Psoas muscle (tissue), 8 donors: ENCODE results near the gene RAPGEF3. TPM values are rescaled to one million over a fixed set of nuclear protein-coding genes. Genes with fewer than 3 reads are reported as not detected.
A peak's percentile ranks its signal among the peaks of the same experiment; 100 is the strongest.

ENCODE experiments used
- ATAC-seq, 4 donors: fragments of 200-7000 bp; cut with Tn5 transposase; one replicate each; pipeline ENCODE4 v1.9.1; 2020; ENCODE audit warnings: moderate library complexity in 3 of 4, mild to moderate bottlenecking in 2 of 4
- DNase-seq, 2 donors: peaks; one replicate each; pipeline ENCODE4 v3.0.0-alpha.2; 2020
- H3K27ac ChIP-seq: fragments of 200-600 bp; one replicate; pipeline ENCODE4 v1.8.0; 2022
- H3K27me3 ChIP-seq, 3 donors: fragments of 200-600 bp in 1 of 3; one replicate each; pipeline versions ENCODE4 v1.6.1 to v1.8.0; 2013 to 2022; ENCODE audit warnings: low read length in 2 of 3, mild to moderate bottlenecking in 2 of 3, moderate library complexity in 1 of 3; ENCODE audit not compliant: insufficient read depth in 3 of 3
- H3K36me3 ChIP-seq, 2 donors: fragments of 200-600 bp in 1 of 2; one replicate each; pipeline versions ENCODE4 v1.6.1 to v1.8.0; 2013 to 2022; ENCODE audit warnings: low read depth in 1 of 2, mild to moderate bottlenecking in 1 of 2, moderate library complexity in 1 of 2; ENCODE audit not compliant: insufficient read depth in 1 of 2
- H3K4me1 ChIP-seq: fragments of 200-600 bp; one replicate; pipeline ENCODE4 v1.8.0; 2022
- H3K4me3 ChIP-seq: fragments of 200-600 bp; one replicate; pipeline ENCODE4 v1.8.0; 2022; ENCODE audit warnings: mild to moderate bottlenecking
- H3K9me3 ChIP-seq: fragments of 200-600 bp; one replicate; pipeline ENCODE4 v1.8.0; 2022
- WGBS, 3 donors: extraction: QIAGEN DNeasy Blood & Tissue Kit; methylation state at CpG; one replicate each; pipeline versions ENCODE4 v1.1.6 to v1.1.7; 2013; 5-methylcytosine and 5-hydroxymethylcytosine counted together
- intact Hi-C, 2 donors: fragments of 100-400 bp; cut with DNase I; formaldehyde crosslinking; loops; one replicate each; pipeline versions ENCODE4 v1.11.0 to v1.14.2; 2022
- polyA plus RNA-seq, 3 donors: library from polyadenylated mRNA; stranded (reverse); fragments of 200-250 nt; gene quantifications; one replicate each; pipeline ENCODE4 v1.2.3, GENCODE V29; 2013
- total RNA-seq, 4 donors: library from RNA; stranded (reverse); fragmentation: NEBNext Ultra II Directional in 2 of 4; extraction: Animal tissue kit (Norgen Biotek cat#: 25700) in 2 of 4; gene quantifications; one replicate each; pipeline versions ENCODE4 v1.2.1 to v1.2.4, GENCODE V29; 2021 to 2023
- TF ChIP-seq, protein P1 (sequence below): fragments of 200-600 bp; IDR thresholded peaks from one replicate; pipeline ENCODE4 v1.8.0; 2022; ENCODE audit warnings: antibody characterized with exemption
- donor health status: healthy with polysubstance abuse.
- donor health status: DM: no; HTN: no; CAD: no; lungs with moderate emphysema.
- donor health status: Bipolar disorder and iron deficiency.
- donor health status: healthy.
- donor health status: DM: yes; HTN: yes; CAD: no.
- donor health status: DM: no; HTN: no; CAD: no.
- donor health status: DM: no; HTN: no; CAD: no.
- donor health status: DM: yes; HTN: yes; CAD: no.

Gene RAPGEF3
- total and polyA plus RNA-seq, 7 donors: 5.1 to 29.9 (median 14.7) TPM

- H3K27me3 ChIP-seq: no peaks in the 10 kb centered on the region
- peak overlapping the region; percentile 30 for H3K27ac ChIP-seq
- H3K9me3 ChIP-seq: no peaks in the 10 kb centered on the region
- no peak for ATAC-seq
- 66 to 72% (median 66%) methylated on average over 6 to 7 of the region's 7 CpGs for WGBS, 3 donors
- intact Hi-C loops: no loop called here
- TF ChIP-seq, protein P1, sequence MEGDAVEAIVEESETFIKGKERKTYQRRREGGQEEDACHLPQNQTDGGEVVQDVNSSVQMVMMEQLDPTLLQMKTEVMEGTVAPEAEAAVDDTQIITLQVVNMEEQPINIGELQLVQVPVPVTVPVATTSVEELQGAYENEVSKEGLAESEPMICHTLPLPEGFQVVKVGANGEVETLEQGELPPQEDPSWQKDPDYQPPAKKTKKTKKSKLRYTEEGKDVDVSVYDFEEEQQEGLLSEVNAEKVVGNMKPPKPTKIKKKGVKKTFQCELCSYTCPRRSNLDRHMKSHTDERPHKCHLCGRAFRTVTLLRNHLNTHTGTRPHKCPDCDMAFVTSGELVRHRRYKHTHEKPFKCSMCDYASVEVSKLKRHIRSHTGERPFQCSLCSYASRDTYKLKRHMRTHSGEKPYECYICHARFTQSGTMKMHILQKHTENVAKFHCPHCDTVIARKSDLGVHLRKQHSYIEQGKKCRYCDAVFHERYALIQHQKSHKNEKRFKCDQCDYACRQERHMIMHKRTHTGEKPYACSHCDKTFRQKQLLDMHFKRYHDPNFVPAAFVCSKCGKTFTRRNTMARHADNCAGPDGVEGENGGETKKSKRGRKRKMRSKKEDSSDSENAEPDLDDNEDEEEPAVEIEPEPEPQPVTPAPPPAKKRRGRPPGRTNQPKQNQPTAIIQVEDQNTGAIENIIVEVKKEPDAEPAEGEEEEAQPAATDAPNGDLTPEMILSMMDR: no peak
- peak in 1 of 2 donors; percentile 49 for DNase-seq
- peaks cover 78% of the 10 kb centered on the region for H3K4me1 ChIP-seq
- peaks cover 0 to 25% of the 10 kb centered on the region in 2 donors for H3K36me3 ChIP-seq
- H3K4me3 ChIP-seq: no peak overlapping the region
Observed at GRCh38 chr12:47801170-47801903, 42.7 kb upstream of the RAPGEF3 start.

- Histone ChIP-seq H3K27ac (peak overlapping the region; percentile 64), H3K4me3 (no peak overlapping the region)
- TF ChIP-seq, protein P1: no peak
Observed at GRCh38 chr12:47800582-47800981, 41.9 kb upstream of the RAPGEF3 start.

DNA sequence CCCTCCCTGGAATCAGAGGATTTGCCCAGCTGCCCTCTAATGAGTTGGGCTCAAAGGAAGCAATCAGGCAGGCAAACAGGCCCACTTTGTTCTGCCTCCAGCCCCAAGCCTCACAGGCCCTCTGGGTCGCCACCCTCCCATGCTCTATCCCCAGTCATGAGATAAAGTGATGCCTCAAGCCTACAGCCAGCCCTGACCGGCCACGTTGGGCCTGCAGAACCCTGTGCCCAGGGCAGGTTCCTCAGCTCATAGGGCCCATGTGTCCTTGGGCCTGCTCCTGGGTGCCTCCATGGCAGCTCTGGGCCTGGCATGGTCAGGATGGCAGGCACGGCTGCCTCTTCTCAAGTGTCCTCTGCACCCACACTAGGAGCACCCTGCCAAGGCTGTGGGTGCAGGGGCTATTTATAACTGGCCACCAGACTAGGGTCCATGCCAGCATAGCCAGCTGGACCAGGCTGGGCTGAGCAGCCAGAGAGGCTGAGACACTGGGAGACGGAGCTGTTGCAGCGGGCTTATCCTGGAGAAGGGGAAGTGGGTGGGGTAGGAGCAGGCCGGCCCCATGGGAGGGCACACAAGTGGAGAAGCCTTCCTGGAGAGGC, 40.8 kb upstream of the RAPGEF3 start:
- 14 to 27% (median 18%) methylated on average over 7 of the region's 7 CpGs for WGBS, 3 donors
- intact Hi-C loops: no loop called here
- H3K4me3 ChIP-seq: no peak overlapping the region
- TF ChIP-seq, protein P1: no peak
- H3K4me1 ChIP-seq: peaks cover 61% of the 10 kb centered on the region
- peak overlapping the region; percentile 64 for H3K27ac ChIP-seq
- DNase-seq (peak; percentile 79 to 91), ATAC-seq (peak; percentile 94 to 96 (median 94))
- no peaks in the 10 kb centered on the region for H3K27me3 ChIP-seq
- peaks cover 0 to 43% of the 10 kb centered on the region in 2 donors for H3K36me3 ChIP-seq
- H3K9me3 ChIP-seq: no peaks in the 10 kb centered on the region

More at GRCh38 chr12:47800582-47800981, 41.9 kb upstream of the RAPGEF3 start:
- H3K27me3 ChIP-seq: no peaks in the 10 kb centered on the region
- peaks cover 0 to 32% of the 10 kb centered on the region in 2 donors for H3K36me3 ChIP-seq
- H3K4me1 ChIP-seq: peaks cover 70% of the 10 kb centered on the region
- DNase-seq (no peak), ATAC-seq (no peak)
- H3K9me3 ChIP-seq: no peaks in the 10 kb centered on the region
- 75 to 88% (median 83%) methylated on average over 7 of the region's 7 CpGs for WGBS, 3 donors
- intact Hi-C loops: no loop called here

DNA sequence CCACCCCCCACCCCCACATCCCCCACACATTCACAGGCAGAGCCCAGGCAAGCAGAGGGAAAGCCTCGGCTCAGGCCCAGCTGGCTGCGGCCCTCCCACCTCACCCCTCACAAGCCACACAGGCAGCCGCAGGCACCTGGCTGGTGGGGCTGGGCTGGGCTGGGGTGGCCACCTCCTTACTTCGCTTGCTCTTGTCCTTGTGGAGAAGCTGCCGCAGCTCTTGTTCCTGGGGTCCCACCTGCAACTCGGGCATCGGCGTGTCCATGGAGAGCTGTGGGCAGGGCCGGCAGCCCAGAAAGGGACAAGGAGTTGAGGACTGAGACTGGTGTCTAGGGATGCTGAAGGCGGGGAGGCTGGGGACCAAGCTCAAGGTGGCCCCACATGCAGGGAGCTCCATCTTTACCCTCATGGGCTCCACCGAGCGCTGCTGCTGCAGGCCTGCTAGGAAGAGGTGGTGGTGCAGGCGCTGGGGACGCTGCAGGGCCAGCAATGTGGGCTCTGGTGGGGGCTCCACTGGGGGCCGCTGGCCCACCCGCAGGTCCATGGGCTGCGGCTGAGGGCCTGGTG, 39.8 kb upstream of the RAPGEF3 start:
- no peak overlapping the region for H3K4me3 ChIP-seq
- no peak for DNase-seq
- peaks cover 0 to 53% of the 10 kb centered on the region in 2 donors for H3K36me3 ChIP-seq
- ATAC-seq: no peak
- H3K27ac ChIP-seq: peak overlapping the region; percentile 64
- no peaks in the 10 kb centered on the region for H3K27me3 ChIP-seq
- H3K4me1 ChIP-seq: peaks cover 54% of the 10 kb centered on the region
- TF ChIP-seq, protein P1: no peak
- intact Hi-C loops: no loop called here
- WGBS, 3 donors: 86 to 91% (median 91%) methylated on average over 16 to 17 of the region's 17 CpGs
- H3K9me3 ChIP-seq: no peaks in the 10 kb centered on the region
